ENCODE measurements around the gene SLC25A25.
"Not testable (repeated sequence)": the region's sequence is repeated elsewhere in the genome, so short reads cannot be mapped to it uniquely, and the experiment has no call there.

DNA sequence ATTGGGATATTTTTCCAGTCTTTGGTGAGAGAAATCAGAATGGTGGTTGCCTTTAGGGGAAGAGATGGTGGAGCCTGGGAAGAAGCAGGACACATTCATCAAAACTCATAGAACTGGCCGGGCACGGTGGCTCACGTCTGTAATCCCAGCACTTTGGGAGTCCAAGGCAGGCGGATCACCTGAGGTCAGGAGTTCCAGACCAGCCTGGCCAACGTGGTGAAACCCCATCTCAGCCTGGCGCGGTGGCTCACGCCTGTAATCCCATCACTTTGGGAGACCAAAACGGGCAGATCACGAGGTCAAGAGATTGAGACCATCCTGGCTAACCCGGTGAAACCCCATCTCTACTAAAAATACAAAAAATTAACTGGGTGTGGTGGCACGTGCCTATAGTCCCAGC is 43.7 kb downstream of the SLC25A25 start:
- TF ChIP-seq CTCF (conservative IDR thresholded peaks at IDR 0.05; ENCODE audit: low read length); EZH2phosphoT487 (IDR thresholded peaks at IDR 0.05; ENCODE audit: borderline replicate concordance): not testable (repeated sequence)

All from Loucy (cell line).